BLaER1 treated with 17β-estradiol and CSF1 and Interleukin-3, amounts not matched to agents 10 nM and 100 nM (cell line): ENCODE data around the gene TAF3.
A peak's percentile ranks its signal among the peaks of the same experiment; 100 is the strongest.

Source experiments
- H3K27ac ChIP-seq, 11 experiments: shearing (Covaris generic); formaldehyde crosslinking; 2 replicates each; pipeline ENCODE4 v1.8.1; 2022
- H3K27me3 ChIP-seq, 11 experiments: shearing (Covaris generic); formaldehyde crosslinking; 2 replicates each; pipeline ENCODE4 v1.8.1; 2022
- H3K36me3 ChIP-seq, 11 experiments: shearing (Covaris generic); formaldehyde crosslinking; 2 replicates each; pipeline ENCODE4 v1.8.1; 2022
- H3K4me1 ChIP-seq, 10 experiments: shearing (Covaris generic); formaldehyde crosslinking; 2 replicates each; pipeline ENCODE4 v1.8.1; 2022
- H3K4me2 ChIP-seq, 11 experiments: shearing (Covaris generic); formaldehyde crosslinking; 2 replicates each; pipeline ENCODE4 v1.8.1; 2022
- H3K4me3 ChIP-seq, 10 experiments: shearing (Covaris generic); formaldehyde crosslinking; 2 replicates each; pipeline ENCODE4 v1.8.1; 2022
- H3K9ac ChIP-seq, 11 experiments: shearing (Covaris generic); formaldehyde crosslinking; 2 replicates each; pipeline ENCODE4 v1.8.1; 2022
- H3K9me3 ChIP-seq, 11 experiments: shearing (Covaris generic); formaldehyde crosslinking; replicated peaks in 1 of 11; 2 replicates each; pipeline ENCODE4 v1.8.1; 2022
- H4K20me1 ChIP-seq, 11 experiments: shearing (Covaris generic); formaldehyde crosslinking; 2 replicates each; pipeline ENCODE4 v1.8.1; 2022
- Cebpa-rat ChIP-seq, 11 experiments: shearing (Covaris generic); IDR thresholded peaks; 2 replicates each; pipeline ENCODE4 v1.8.1; 2022

Gene TAF3

GRCh38 chr10:7853226-7853842 is 35.0 kb downstream of the TAF3 start:
- TF ChIP-seq Cebpa-rat (IDR thresholded peaks at IDR 0.05) = no peak
- Histone ChIP-seq H3K4me1 (peaks cover 0 to 31% (median 0%) of the 10 kb centered on the region in 10 experiments; a peak in 5 of 20 replicates), H3K4me2 (peak overlapping the region in 2 of 11 experiments; percentile 54 to 60; a peak in 4 of 22 replicates), H3K27me3 (no peaks in the 10 kb centered on the region), H3K9ac (no peak overlapping the region), H3K27ac (no peak overlapping the region; a peak in 1 of 22 replicates), H3K4me3 (no peak overlapping the region), H4K20me1 (peaks cover 0 to 49% (median 0%) of the 10 kb centered on the region in 11 experiments; a peak in 7 of 22 replicates), H3K36me3 (peaks cover 0 to 29% (median 10%) of the 10 kb centered on the region in 11 experiments; a peak in 14 of 22 replicates), H3K9me3 (peaks cover 0 to 3% (median 0%) of the 10 kb centered on the region in 11 experiments; a peak in 1 of 22 replicates)

GRCh38 chr10:7853890-7854289 is 35.6 kb downstream of the TAF3 start:
- peak overlapping the region in 1 of 11 experiments; percentile 60; a peak in 2 of 22 replicates for H3K4me2 ChIP-seq
- peaks cover 0 to 29% (median 10%) of the 10 kb centered on the region in 11 experiments; a peak in 13 of 22 replicates for H3K36me3 ChIP-seq
- TF ChIP-seq Cebpa-rat (IDR thresholded peaks at IDR 0.05) = no peak
- no peak overlapping the region for H3K4me3 ChIP-seq
- H3K9ac ChIP-seq = no peak overlapping the region
- H3K9me3 ChIP-seq = peaks cover 0 to 6% (median 0%) of the 10 kb centered on the region in 11 experiments; a peak in 3 of 22 replicates
- peaks cover 0 to 45% (median 0%) of the 10 kb centered on the region in 11 experiments; a peak in 7 of 22 replicates for H4K20me1 ChIP-seq
- H3K4me1 ChIP-seq = peaks cover 0 to 31% (median 0%) of the 10 kb centered on the region in 10 experiments; a peak in 5 of 20 replicates
- H3K27me3 ChIP-seq = no peaks in the 10 kb centered on the region
- no peak overlapping the region for H3K27ac ChIP-seq

GRCh38 chr10:7855205-7855604 is 36.9 kb downstream of the TAF3 start:
- Histone ChIP-seq H3K27ac (no peak overlapping the region), H3K36me3 (peaks cover 0 to 40% (median 13%) of the 10 kb centered on the region in 11 experiments; a peak in 16 of 22 replicates), H3K27me3 (no peaks in the 10 kb centered on the region), H3K9ac (no peak overlapping the region), H3K4me3 (no peak overlapping the region), H4K20me1 (peaks cover 0 to 38% (median 0%) of the 10 kb centered on the region in 11 experiments; a peak in 5 of 22 replicates), H3K4me2 (no peak overlapping the region), H3K9me3 (peaks cover 7 to 16% (median 11%) of the 10 kb centered on the region in 11 experiments; a peak in 21 of 22 replicates), H3K4me1 (peaks cover 0 to 31% (median 0%) of the 10 kb centered on the region in 10 experiments; a peak in 5 of 20 replicates)
- TF ChIP-seq Cebpa-rat (IDR thresholded peaks at IDR 0.05) = no peak

GRCh38 chr10:7856678-7857077 is 38.4 kb downstream of the TAF3 start:
- H3K4me2 ChIP-seq = peak overlapping the region in 1 of 11 experiments; percentile 18; a peak in 1 of 22 replicates
- H3K4me1 ChIP-seq = peaks cover 0 to 31% (median 0%) of the 10 kb centered on the region in 10 experiments; a peak in 5 of 20 replicates
- peaks cover 0 to 37% (median 0%) of the 10 kb centered on the region in 11 experiments; a peak in 4 of 22 replicates for H4K20me1 ChIP-seq
- H3K27me3 ChIP-seq = no peaks in the 10 kb centered on the region
- no peak overlapping the region for H3K9ac ChIP-seq
- H3K27ac ChIP-seq = no peak overlapping the region
- H3K36me3 ChIP-seq = peaks cover 10 to 45% (median 22%) of the 10 kb centered on the region in 11 experiments; a peak in 18 of 22 replicates
- no peak for TF ChIP-seq Cebpa-rat (IDR thresholded peaks at IDR 0.05)
- H3K4me3 ChIP-seq = no peak overlapping the region
- peaks cover 22 to 31% (median 25%) of the 10 kb centered on the region in 11 experiments for H3K9me3 ChIP-seq

GRCh38 chr10:7857262-7857661 is 39.0 kb downstream of the TAF3 start:
- Histone ChIP-seq H3K9ac (no peak overlapping the region), H3K4me1 (peaks cover 0 to 31% (median 0%) of the 10 kb centered on the region in 10 experiments; a peak in 5 of 20 replicates), H3K27ac (no peak overlapping the region), H3K9me3 (peaks cover 27 to 37% (median 31%) of the 10 kb centered on the region in 11 experiments), H3K4me2 (peak overlapping the region in 2 of 11 experiments; percentile 18 to 21; a peak in 2 of 22 replicates), H3K27me3 (no peaks in the 10 kb centered on the region), H3K36me3 (peaks cover 14 to 45% (median 24%) of the 10 kb centered on the region in 11 experiments; a peak in 20 of 22 replicates), H4K20me1 (peaks cover 0 to 37% (median 0%) of the 10 kb centered on the region in 11 experiments; a peak in 4 of 22 replicates), H3K4me3 (no peak overlapping the region)
- TF ChIP-seq Cebpa-rat (IDR thresholded peaks at IDR 0.05) = no peak

- Histone ChIP-seq H4K20me1 (peaks cover 0 to 27% (median 0%) of the 10 kb centered on the region in 11 experiments; a peak in 5 of 22 replicates), H3K27me3 (no peaks in the 10 kb centered on the region), H3K36me3 (peaks cover 14 to 46% (median 32%) of the 10 kb centered on the region in 11 experiments; a peak in 20 of 22 replicates)
Measured at GRCh38 chr10:7861509-7862120, 43.3 kb downstream of the TAF3 start.

GRCh38 chr10:7862121-7862514 is 43.8 kb downstream of the TAF3 start:
- no peaks in the 10 kb centered on the region for H3K27me3 ChIP-seq
- peaks cover 14 to 46% (median 32%) of the 10 kb centered on the region in 11 experiments; a peak in 20 of 22 replicates for H3K36me3 ChIP-seq
- no peak for TF ChIP-seq Cebpa-rat (IDR thresholded peaks at IDR 0.05)
- H3K27ac ChIP-seq = no peak overlapping the region
- no peak overlapping the region for H3K9ac ChIP-seq
- H4K20me1 ChIP-seq = peaks cover 0 to 31% (median 0%) of the 10 kb centered on the region in 11 experiments; a peak in 5 of 22 replicates
- H3K4me2 ChIP-seq = no peak overlapping the region
- H3K9me3 ChIP-seq = peaks cover 38 to 52% (median 41%) of the 10 kb centered on the region in 11 experiments
- H3K4me3 ChIP-seq = no peak overlapping the region
- peaks cover 6 to 13% (median 11%) of the 10 kb centered on the region in 10 experiments; a peak in 19 of 20 replicates for H3K4me1 ChIP-seq

More at GRCh38 chr10:7861509-7862120, 43.3 kb downstream of the TAF3 start:
- Histone ChIP-seq H3K4me1 (peaks cover 6 to 14% (median 12%) of the 10 kb centered on the region in 10 experiments; a peak in 19 of 20 replicates), H3K9me3 (peaks cover 38 to 52% (median 41%) of the 10 kb centered on the region in 11 experiments), H3K9ac (no peak overlapping the region), H3K4me2 (no peak overlapping the region), H3K27ac (no peak overlapping the region), H3K4me3 (no peak overlapping the region)
- TF ChIP-seq Cebpa-rat (IDR thresholded peaks at IDR 0.05) = no peak

- no peaks in the 10 kb centered on the region for H3K27me3 ChIP-seq
- H3K9ac ChIP-seq = no peak overlapping the region
- H3K4me3 ChIP-seq = no peak overlapping the region
- H3K4me2 ChIP-seq = peak overlapping the region in 4 of 11 experiments; percentile 45 to 58 (median 46); a peak in 2 of 22 replicates
- H3K4me1 ChIP-seq = peaks cover 6 to 13% (median 11%) of the 10 kb centered on the region in 10 experiments; a peak in 18 of 20 replicates
- H3K36me3 ChIP-seq = peaks cover 7 to 29% (median 20%) of the 10 kb centered on the region in 11 experiments; a peak in 20 of 22 replicates
- peaks cover 0 to 57% (median 9%) of the 10 kb centered on the region in 11 experiments; a peak in 7 of 22 replicates for H4K20me1 ChIP-seq
- H3K27ac ChIP-seq = no peak overlapping the region
- peaks cover 19 to 28% (median 22%) of the 10 kb centered on the region in 11 experiments for H3K9me3 ChIP-seq
- TF ChIP-seq Cebpa-rat (IDR thresholded peaks at IDR 0.05) = no peak
Measured at GRCh38 chr10:7866176-7866575, 47.9 kb downstream of the TAF3 start.
